MM.1S (cell line): ENCODE results near the gene USP24.

Experiments used
- EZH2phosphoT487 ChIP-seq: fragments of 300-600 bp; sonication (generic); IDR thresholded peaks from 2 replicates; pipeline ENCODE4 v1.6.1; 2018; ENCODE audit warnings: antibody characterized with exemption, low read length
- TF ChIP-seq, protein P1 (sequence below): fragments of 300-600 bp; sonication (generic); IDR thresholded peaks from 2 replicates; pipeline ENCODE4 v1.5.1; 2016; ENCODE audit warnings: antibody characterized with exemption, low read length, mixed read lengths

GRCh38 chr1:55052221-55053142 lies 162.7 kb downstream of the USP24 start:
- TF ChIP-seq, protein P1, sequence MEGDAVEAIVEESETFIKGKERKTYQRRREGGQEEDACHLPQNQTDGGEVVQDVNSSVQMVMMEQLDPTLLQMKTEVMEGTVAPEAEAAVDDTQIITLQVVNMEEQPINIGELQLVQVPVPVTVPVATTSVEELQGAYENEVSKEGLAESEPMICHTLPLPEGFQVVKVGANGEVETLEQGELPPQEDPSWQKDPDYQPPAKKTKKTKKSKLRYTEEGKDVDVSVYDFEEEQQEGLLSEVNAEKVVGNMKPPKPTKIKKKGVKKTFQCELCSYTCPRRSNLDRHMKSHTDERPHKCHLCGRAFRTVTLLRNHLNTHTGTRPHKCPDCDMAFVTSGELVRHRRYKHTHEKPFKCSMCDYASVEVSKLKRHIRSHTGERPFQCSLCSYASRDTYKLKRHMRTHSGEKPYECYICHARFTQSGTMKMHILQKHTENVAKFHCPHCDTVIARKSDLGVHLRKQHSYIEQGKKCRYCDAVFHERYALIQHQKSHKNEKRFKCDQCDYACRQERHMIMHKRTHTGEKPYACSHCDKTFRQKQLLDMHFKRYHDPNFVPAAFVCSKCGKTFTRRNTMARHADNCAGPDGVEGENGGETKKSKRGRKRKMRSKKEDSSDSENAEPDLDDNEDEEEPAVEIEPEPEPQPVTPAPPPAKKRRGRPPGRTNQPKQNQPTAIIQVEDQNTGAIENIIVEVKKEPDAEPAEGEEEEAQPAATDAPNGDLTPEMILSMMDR = no peak
- no peak for TF ChIP-seq EZH2phosphoT487
